ENCODE results near the gene NME2.

NME2 gene

DNA sequence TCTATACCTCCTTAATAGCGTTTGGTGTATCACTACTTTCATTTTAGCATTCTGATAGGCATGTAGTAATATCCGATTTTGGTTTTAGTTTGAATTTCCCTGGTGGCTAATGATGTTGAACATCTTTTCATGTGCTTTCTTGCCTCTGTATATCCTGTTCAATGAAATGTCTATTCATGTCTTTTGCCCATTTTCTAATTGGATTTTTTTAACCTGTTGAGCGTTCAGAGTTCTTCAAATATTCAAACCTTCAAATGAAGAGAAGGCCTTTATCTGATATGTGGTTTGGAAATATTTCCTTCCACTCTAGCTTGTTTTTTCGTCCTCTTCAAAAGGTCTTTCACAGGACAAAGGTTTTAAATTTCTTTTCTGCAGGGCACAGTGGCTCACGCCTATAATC is 15.3 kb upstream of the NME2 start:
- no peak for FAIRE-seq

DNA sequence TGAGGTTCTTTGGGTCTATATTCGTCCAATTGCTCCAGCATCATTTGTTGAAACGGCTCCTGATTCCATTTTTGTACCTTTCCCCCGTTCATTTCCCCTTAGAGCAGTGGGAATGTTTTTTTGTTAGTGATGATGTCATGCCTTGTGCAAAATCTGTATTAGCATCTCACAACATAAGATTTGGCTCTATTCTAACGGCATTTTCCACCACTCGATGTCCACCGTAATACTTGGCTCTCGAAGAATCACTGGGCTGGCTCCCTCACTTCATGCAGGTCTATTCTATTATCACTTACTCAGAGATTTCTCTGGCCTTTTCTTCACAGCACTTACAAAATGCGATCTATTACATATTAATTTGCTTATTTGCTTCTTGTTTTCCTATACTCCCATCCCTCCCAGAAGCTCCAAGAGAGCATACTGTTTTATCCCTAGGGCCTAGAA is 13.4 kb upstream of the NME2 start:
- FAIRE-seq (no peak), DNase-seq (ENCODE audit: insufficient read length, low spot score) (no peak)
- no peak for TF ChIP-seq SPI1 (IDR thresholded peaks at IDR 0.05; ENCODE audit: low read depth, low read length)
- TF ChIP-seq POLR2AphosphoS5 (IDR thresholded peaks at IDR 0.05; ENCODE audit: low read depth, low read length) = no peak

More for the DNA sequence above, 15.3 kb upstream of the NME2 start:
- no peak for DNase-seq (ENCODE audit: insufficient read length, low spot score)
- TF ChIP-seq TAF1 (IDR thresholded peaks at IDR 0.05; ENCODE audit: low read depth, low read length) (no peak), POLR2A (IDR thresholded peaks at IDR 0.05; ENCODE audit: low read depth, low read length) (no peak), SPI1 (IDR thresholded peaks at IDR 0.05; ENCODE audit: low read depth, low read length) (no peak), POU2F2 (IDR thresholded peaks at IDR 0.05; ENCODE audit: low read depth, low read length) (no peak), POLR2AphosphoS5 (IDR thresholded peaks at IDR 0.05; ENCODE audit: low read depth, low read length) (no peak), PAX5 (IDR thresholded peaks at IDR 0.05; ENCODE audit: insufficient read depth, low read length, severe bottlenecking) (no peak)

DNA sequence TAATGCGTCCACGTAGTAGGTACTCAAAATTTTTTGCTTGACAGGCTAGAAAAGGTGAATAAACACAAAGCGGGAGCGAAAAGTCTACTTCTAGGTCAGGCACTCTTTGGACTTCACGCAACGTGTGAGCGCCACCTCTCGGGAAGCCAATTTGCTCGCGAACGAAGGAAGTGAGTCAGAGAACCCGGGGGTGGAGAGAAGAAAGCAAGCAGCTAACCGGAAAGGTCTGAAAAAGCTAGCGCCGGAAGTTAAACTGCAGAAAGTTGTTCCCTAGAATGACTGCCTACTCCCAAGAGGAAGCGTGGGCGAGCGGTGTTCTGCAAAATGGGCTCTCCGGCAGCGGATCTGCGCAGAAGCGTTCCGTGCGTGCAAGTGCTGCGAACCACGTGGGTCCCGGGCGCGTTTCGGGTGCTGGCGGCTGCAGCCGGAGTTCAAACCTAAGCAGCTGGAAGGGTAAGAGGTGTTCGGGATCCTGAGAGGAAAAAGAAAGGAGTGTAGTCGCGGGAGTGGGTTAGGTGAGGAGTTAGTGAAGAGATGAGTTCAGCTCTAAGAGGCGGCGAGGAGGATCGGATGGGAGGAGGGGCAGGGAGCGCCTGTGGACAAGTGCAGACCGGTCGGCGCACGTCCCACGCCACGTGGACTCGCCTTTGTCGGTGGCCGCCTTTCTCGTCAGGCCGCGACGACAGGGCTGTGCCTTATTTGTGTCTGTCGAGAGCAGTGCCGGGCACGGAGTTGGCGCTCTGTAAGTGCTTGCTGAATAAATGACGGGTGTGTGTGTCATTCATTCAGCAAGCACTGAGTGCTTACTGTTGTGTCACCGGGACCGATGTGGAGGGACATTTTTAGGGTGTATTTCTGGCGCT is 12.8 kb upstream of the NME2 start, which contains the start of gene NME1:
Gene NME1 (plus strand): TSS at position 350 of the 863 bp plus-strand sequence. CDS start 2,096 bp downstream, outside the sequence.
- peak; percentile 94 for FAIRE-seq
- peak; percentile 66 for TF ChIP-seq SPI1 (IDR thresholded peaks at IDR 0.05; ENCODE audit: low read depth, low read length)
- peak; percentile 89 for TF ChIP-seq POLR2AphosphoS5 (IDR thresholded peaks at IDR 0.05; ENCODE audit: low read depth, low read length)
- TF ChIP-seq POU2F2 (IDR thresholded peaks at IDR 0.05; ENCODE audit: low read depth, low read length) = peak; percentile 91
- peak; percentile 96 for TF ChIP-seq TAF1 (IDR thresholded peaks at IDR 0.05; ENCODE audit: low read depth, low read length)
- peak; percentile 70; the same call in 1 of the 2 replicates for TF ChIP-seq POLR2A (IDR thresholded peaks at IDR 0.05; ENCODE audit: low read depth, low read length)
- TF ChIP-seq PAX5 (IDR thresholded peaks at IDR 0.05; ENCODE audit: insufficient read depth, low read length, severe bottlenecking) = peak; percentile 79
- peak; percentile 88 for DNase-seq (ENCODE audit: insufficient read length, low spot score)

DNA sequence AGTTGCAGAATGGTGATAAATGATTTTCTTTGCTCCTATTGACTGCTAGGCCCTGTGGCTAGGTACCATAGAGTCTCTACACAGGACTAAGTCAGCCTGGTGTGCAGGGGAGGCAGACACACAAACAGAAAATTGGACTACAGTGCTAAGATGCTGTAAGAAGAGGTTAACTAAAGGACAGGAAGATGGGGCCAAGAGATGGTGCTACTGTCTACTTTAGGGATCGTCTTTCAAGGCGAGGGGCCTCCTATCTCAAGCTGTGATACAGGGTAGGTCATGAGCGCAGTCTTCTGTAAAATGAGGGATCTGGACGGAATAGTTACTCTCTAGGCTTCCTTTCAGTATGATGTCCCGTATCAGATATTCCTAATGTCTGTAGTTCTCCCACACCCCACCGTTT is 12.0 kb upstream of the NME2 start:
- no peak for TF ChIP-seq PAX5 (IDR thresholded peaks at IDR 0.05; ENCODE audit: insufficient read depth, low read length, severe bottlenecking)
- peak; percentile 6; the same call in 1 of the 2 replicates for TF ChIP-seq POLR2A (IDR thresholded peaks at IDR 0.05; ENCODE audit: low read depth, low read length)
- FAIRE-seq = no peak
- no peak for DNase-seq (ENCODE audit: insufficient read length, low spot score)

DNA sequence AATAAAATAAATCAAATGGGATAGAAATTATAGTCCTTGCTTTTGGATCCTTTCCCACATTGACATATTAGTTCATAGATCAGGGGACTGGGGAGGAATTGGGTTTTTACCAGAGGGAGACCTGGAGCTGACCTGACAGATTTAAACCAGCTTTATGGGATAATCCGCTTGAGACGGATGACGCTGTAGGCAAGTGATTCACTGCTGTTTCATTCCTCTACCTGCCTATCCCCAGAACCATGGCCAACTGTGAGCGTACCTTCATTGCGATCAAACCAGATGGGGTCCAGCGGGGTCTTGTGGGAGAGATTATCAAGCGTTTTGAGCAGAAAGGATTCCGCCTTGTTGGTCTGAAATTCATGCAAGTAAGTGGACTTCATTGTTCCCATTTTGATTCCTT is 10.8 kb upstream of the NME2 start:
- no peak for FAIRE-seq
- no peak for DNase-seq (ENCODE audit: insufficient read length, low spot score)
- TF ChIP-seq SPI1 (IDR thresholded peaks at IDR 0.05; ENCODE audit: low read depth, low read length) = no peak
- TF ChIP-seq PAX5 (IDR thresholded peaks at IDR 0.05; ENCODE audit: insufficient read depth, low read length, severe bottlenecking) = no peak
- no peak for TF ChIP-seq TAF1 (IDR thresholded peaks at IDR 0.05; ENCODE audit: low read depth, low read length)
- TF ChIP-seq POLR2AphosphoS5 (IDR thresholded peaks at IDR 0.05; ENCODE audit: low read depth, low read length) = no peak
- TF ChIP-seq POLR2A (IDR thresholded peaks at IDR 0.05; ENCODE audit: low read depth, low read length) = no peak
- TF ChIP-seq POU2F2 (IDR thresholded peaks at IDR 0.05; ENCODE audit: low read depth, low read length) = no peak

DNA sequence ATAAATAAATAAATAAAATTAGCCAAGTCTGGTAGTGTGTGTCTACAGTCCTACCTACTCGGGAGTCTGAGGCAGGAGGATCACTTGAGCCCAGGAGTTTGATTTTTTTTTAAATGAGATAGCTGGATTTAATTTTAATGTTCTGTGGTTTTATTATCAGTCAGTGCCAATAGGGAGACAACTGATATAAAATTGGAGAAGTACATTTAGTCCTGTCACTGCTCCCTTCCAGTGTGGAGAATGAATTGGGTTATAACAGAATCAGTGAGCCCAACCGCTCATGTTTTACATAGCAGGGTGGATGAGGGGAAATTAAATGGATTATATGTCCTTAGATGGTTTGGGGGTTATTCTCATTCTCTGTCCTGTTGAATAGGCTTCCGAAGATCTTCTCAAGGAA is 6.6 kb upstream of the NME2 start:
- DNase-seq (ENCODE audit: insufficient read length, low spot score) = no peak
- TF ChIP-seq POLR2AphosphoS5 (IDR thresholded peaks at IDR 0.05; ENCODE audit: low read depth, low read length) (no peak), POLR2A (IDR thresholded peaks at IDR 0.05; ENCODE audit: low read depth, low read length) (no peak), SPI1 (IDR thresholded peaks at IDR 0.05; ENCODE audit: low read depth, low read length) (no peak), TAF1 (IDR thresholded peaks at IDR 0.05; ENCODE audit: low read depth, low read length) (no peak), POU2F2 (IDR thresholded peaks at IDR 0.05; ENCODE audit: low read depth, low read length) (no peak), PAX5 (IDR thresholded peaks at IDR 0.05; ENCODE audit: insufficient read depth, low read length, severe bottlenecking) (no peak)
- FAIRE-seq = no peak

DNA sequence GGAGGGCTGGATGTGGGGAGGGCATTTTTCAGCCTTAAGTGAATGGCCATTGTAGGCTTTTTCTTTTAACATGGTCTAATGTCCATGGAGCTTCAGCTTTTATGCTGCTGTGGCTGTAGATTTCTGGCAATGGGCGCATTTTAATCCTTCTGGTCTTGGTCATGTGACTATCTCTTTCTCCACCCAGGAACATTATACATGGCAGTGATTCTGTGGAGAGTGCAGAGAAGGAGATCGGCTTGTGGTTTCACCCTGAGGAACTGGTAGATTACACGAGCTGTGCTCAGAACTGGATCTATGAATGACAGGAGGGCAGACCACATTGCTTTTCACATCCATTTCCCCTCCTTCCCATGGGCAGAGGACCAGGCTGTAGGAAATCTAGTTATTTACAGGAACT is 4.7 kb upstream of the NME2 start:
- no peak for DNase-seq (ENCODE audit: insufficient read length, low spot score)
- FAIRE-seq = no peak
- TF ChIP-seq POU2F2 (IDR thresholded peaks at IDR 0.05; ENCODE audit: low read depth, low read length) (no peak), PAX5 (IDR thresholded peaks at IDR 0.05; ENCODE audit: insufficient read depth, low read length, severe bottlenecking) (no peak), POLR2A (IDR thresholded peaks at IDR 0.05; ENCODE audit: low read depth, low read length) (no peak), TAF1 (IDR thresholded peaks at IDR 0.05; ENCODE audit: low read depth, low read length) (no peak), SPI1 (IDR thresholded peaks at IDR 0.05; ENCODE audit: low read depth, low read length) (no peak), POLR2AphosphoS5 (IDR thresholded peaks at IDR 0.05; ENCODE audit: low read depth, low read length) (no peak)

DNA sequence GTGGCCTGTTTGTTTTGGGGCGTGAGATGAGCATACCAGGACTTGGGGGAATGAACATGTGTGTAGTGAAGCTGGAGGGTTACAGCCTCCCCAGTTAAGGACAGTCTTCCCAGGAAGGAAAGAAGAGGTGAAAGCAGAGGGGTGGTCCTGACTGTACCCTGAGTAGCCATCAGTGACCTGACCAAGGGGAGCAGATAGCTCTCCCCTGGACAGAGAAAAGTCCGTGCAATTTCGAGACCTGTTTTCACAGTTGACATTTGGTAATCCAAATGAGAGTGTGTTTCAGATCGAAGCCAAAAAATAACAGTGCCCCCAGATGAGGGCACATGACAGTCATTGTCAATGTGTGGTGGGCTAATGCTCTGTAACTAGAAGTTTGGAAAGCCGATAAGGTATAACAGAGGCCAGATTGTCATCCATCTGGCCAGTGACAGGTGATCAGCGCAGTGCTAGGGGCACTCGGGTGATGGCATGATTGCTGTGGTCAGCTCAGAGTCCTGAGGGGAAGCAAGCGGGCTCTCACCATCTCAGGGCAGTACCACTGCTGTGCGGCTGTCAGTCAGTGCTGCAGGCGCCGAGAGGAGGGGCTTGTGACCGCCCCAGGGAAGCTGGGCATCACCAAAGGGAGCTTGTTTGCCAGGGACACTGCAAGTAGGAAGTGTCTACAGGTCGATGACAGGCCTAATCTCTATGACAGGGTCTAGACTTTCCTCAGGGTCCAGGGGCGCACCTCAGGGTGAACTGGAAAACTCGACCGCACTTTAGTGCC is 1.1 kb upstream of the NME2 start:
- FAIRE-seq (no peak), DNase-seq (ENCODE audit: insufficient read length, low spot score) (no peak)
- no peak for TF ChIP-seq PAX5 (IDR thresholded peaks at IDR 0.05; ENCODE audit: insufficient read depth, low read length, severe bottlenecking)

DNA sequence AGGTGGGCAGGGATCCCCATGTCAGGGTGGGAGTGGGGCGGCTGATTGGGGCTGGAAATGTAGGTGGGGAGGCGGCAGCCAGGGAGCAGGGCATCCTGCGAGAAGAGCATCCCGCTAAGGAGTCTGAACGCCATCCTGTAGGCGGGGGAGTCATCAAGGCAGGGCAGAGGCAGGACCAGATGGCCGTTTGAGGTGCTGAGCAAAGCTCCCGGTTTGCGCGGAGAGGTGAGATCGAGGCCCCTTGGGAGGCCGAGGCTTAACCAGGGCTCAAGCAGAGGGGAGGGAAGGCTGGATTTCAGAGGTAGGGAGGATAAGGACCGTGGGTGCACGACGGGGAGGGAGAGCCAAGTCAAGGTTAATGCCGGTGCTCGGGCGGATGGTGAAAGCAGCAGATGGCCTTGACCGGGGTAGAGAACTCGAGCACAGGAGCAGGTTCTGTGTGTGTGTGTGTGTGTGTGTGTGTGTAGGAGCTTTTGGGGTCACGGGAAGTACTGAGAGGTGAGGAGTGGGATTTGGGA is 472 bp upstream of the NME2 start:
- DNase-seq (ENCODE audit: insufficient read length, low spot score) = peak; percentile 42
- peak; percentile 79 for FAIRE-seq
- TF ChIP-seq POLR2AphosphoS5 (IDR thresholded peaks at IDR 0.05; ENCODE audit: low read depth, low read length) = 0 out of 2 replicates have a peak, but pooled peaks have one; percentile 45
- TF ChIP-seq SPI1 (IDR thresholded peaks at IDR 0.05; ENCODE audit: low read depth, low read length) = no peak
